GM18861 (cell line): ENCODE data around the gene FAM200B.

Source experiments
- ATAC-seq: cut with Tn5 transposase; IDR thresholded peaks from one replicate; pipeline ENCODE4 v1.9.1; 2021; ENCODE audit not compliant: unreplicated experiment

Gene FAM200B

GRCh38 chr4:15667006-15667405 lies 14.6 kb upstream of the FAM200B start:
- no peak for ATAC-seq

GRCh38 chr4:15668566-15669435 lies 12.8 kb upstream of the FAM200B start:
- no peak for ATAC-seq

GRCh38 chr4:15670576-15670975 lies 11.1 kb upstream of the FAM200B start:
- no peak for ATAC-seq

- ATAC-seq: no peak
Measured at GRCh38 chr4:15672101-15672500, 9.5 kb upstream of the FAM200B start.

- ATAC-seq: no peak
Measured at GRCh38 chr4:15673337-15673736, 8.3 kb upstream of the FAM200B start.

- no peak for ATAC-seq
Measured at GRCh38 chr4:15674046-15674445, 7.6 kb upstream of the FAM200B start.

- no peak for ATAC-seq
Measured at GRCh38 chr4:15674926-15675325, 6.7 kb upstream of the FAM200B start.

GRCh38 chr4:15675356-15675755 lies 6.3 kb upstream of the FAM200B start:
- ATAC-seq: no peak

GRCh38 chr4:15676039-15676438 lies 5.6 kb upstream of the FAM200B start:
- no peak for ATAC-seq

GRCh38 chr4:15676899-15677298 lies 4.7 kb upstream of the FAM200B start:
- no peak for ATAC-seq

- ATAC-seq: no peak
Measured at GRCh38 chr4:15677507-15677988, 4.1 kb upstream of the FAM200B start.

- no peak for ATAC-seq
Measured at GRCh38 chr4:15681067-15681371, 608 bp upstream of the FAM200B start.

- no peak for ATAC-seq
Measured at GRCh38 chr4:15682242-15683142, 865 bp downstream of the FAM200B start.

GRCh38 chr4:15683143-15683495 lies 1.5 kb downstream of the FAM200B start:
- ATAC-seq: no peak

GRCh38 chr4:15684498-15684897 lies 2.9 kb downstream of the FAM200B start:
- no peak for ATAC-seq

- ATAC-seq: no peak
Measured at GRCh38 chr4:15688051-15688450, 6.4 kb downstream of the FAM200B start.

GRCh38 chr4:15689540-15689939 lies 7.9 kb downstream of the FAM200B start:
- ATAC-seq: no peak

GRCh38 chr4:15690020-15690809 lies 8.6 kb downstream of the FAM200B start:
- ATAC-seq: no peak

GRCh38 chr4:15691346-15692135 lies 9.9 kb downstream of the FAM200B start:
- ATAC-seq: no peak

GRCh38 chr4:15692602-15693001 lies 11.0 kb downstream of the FAM200B start:
- no peak for ATAC-seq
